ENCODE data around the gene ABCA1.

The ABCA1 gene

DNA sequence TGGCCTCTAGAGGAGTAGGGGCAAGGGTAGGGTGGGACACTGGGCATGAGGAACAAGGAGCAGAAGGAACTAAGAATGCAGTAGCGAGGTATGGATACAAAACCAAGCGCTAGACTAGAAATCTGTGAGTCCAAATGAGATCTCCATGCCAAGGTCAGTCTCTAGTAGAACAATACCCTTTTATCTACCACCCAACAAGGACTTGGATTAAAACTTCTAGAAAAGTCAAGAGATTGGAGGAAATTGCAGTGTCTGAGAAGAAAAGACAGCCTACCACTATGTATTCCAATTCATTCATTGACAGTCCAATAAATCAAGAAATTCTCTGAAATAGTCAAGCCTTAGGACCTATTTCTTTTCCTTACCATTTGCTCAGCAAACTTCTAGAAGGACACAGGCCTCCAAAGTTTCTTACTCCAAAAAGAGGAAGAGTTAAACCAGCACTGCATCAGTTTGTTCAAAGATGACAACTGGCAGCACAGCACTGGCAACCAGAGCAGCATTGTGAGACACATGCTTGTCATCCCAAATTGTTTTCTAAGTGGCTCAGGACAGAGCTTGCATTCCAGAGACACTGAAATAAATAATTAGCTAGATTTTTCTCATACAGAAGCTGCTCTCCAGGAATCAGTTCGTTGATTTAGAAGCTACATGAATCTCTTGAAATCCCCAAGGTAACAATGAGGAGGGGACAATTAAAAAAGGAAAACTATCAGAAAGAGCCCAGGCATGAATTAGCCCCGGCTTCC is 22.6 kb downstream of the ABCA1 start:
- H2AFZ ChIP-seq (ENCODE audit: insufficient read depth, low read length, poor library complexity) = no peak overlapping the region
- H4K12ac ChIP-seq (ENCODE audit: low read depth, low read length) = no peak overlapping the region
- no peak overlapping the region for H2BK12ac ChIP-seq (ENCODE audit: low read length)
- no peaks in the 10 kb centered on the region for H3K79me2 ChIP-seq (ENCODE audit: control insufficient read depth, insufficient read depth, low read length, poor library complexity)
- H3K79me1 ChIP-seq (ENCODE audit: low read length) = no peaks in the 10 kb centered on the region
- no peak overlapping the region for H2AK5ac ChIP-seq (ENCODE audit: low read length)
- no peak overlapping the region for H3K4me3 ChIP-seq (ENCODE audit: low read depth, low read length)
- H3K27ac ChIP-seq (ENCODE audit: low read depth, low read length) = no peak overlapping the region
- no CpG with 5 or more reads among the region's 4 CpGs for WGBS (ENCODE audit: extremely low coverage, insufficient coverage, insufficient read length)
- peak in 1 of 2 donors; percentile 47 for DNase-seq
- H2BK120ac ChIP-seq (ENCODE audit: insufficient read depth, low read length, poor library complexity) = no peak overlapping the region
- no peak overlapping the region for H3K18ac ChIP-seq (ENCODE audit: low read length)
- H4K8ac ChIP-seq (ENCODE audit: low read depth, low read length) = no peak overlapping the region
- no peak overlapping the region for H3K23ac ChIP-seq (ENCODE audit: low read length)
- peaks cover 2% of the 10 kb centered on the region for H3K9me3 ChIP-seq (ENCODE audit: insufficient read depth, low read depth, low read length)
- no peak overlapping the region for H3K4me2 ChIP-seq (ENCODE audit: low read length)
- no peaks in the 10 kb centered on the region for H3K27me3 ChIP-seq (ENCODE audit: insufficient read depth, low read length)
- H2BK5ac ChIP-seq (ENCODE audit: low read depth, low read length, poor library complexity) = no peak overlapping the region
- H3K9ac ChIP-seq (ENCODE audit: low read length) = no peak overlapping the region
- no peak overlapping the region for H4K91ac ChIP-seq (ENCODE audit: low read depth, low read length)
- no peaks in the 10 kb centered on the region for H3K36me3 ChIP-seq (ENCODE audit: control insufficient read depth in 1 of 2, insufficient read depth in 2 of 2, low read length in 2 of 2)
- peaks cover 3 to 5% of the 10 kb centered on the region in 2 experiments for H3K4me1 ChIP-seq (ENCODE audit: control insufficient read depth in 1 of 2, insufficient read depth in 2 of 2, low read length in 2 of 2)
- H3K14ac ChIP-seq (ENCODE audit: low read length) = no peak overlapping the region
- no peak overlapping the region for H3K4ac ChIP-seq (ENCODE audit: low read depth, low read length)

DNA sequence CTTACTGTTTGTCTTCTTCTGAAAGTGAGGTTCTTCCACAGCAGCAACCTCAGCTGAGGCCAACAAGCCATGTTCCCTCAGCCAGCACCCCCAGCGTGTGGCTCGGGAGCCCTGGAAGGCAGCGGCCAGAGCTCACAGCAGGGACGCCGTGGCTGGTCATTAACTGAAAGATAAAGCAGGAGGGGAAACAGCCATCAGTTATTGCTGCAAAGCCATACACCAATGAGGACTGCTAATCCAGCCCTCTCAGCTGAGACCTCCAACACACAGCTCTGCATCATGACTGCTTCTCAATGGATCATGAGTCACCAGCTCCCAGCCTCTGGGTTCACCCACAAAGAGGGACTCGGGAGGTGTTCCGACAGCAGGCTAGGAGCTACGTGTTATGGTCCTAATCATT is 24.3 kb downstream of the ABCA1 start:
- no peaks in the 10 kb centered on the region for H3K27me3 ChIP-seq (ENCODE audit: insufficient read depth, low read length)
- H2AFZ ChIP-seq (ENCODE audit: insufficient read depth, low read length, poor library complexity) = no peak overlapping the region
- no peak overlapping the region for H4K91ac ChIP-seq (ENCODE audit: low read depth, low read length)
- WGBS (ENCODE audit: extremely low coverage, insufficient coverage, insufficient read length) = no CpG with 5 or more reads among the region's 8 CpGs
- H3K14ac ChIP-seq (ENCODE audit: low read length) = no peak overlapping the region
- H3K18ac ChIP-seq (ENCODE audit: low read length) = no peak overlapping the region
- H4K8ac ChIP-seq (ENCODE audit: low read depth, low read length) = no peak overlapping the region
- H3K79me2 ChIP-seq (ENCODE audit: control insufficient read depth, insufficient read depth, low read length, poor library complexity) = no peaks in the 10 kb centered on the region
- H3K9ac ChIP-seq (ENCODE audit: low read length) = no peak overlapping the region
- H2BK5ac ChIP-seq (ENCODE audit: low read depth, low read length, poor library complexity) = no peak overlapping the region
- DNase-seq = no peak
- no peaks in the 10 kb centered on the region for H3K36me3 ChIP-seq (ENCODE audit: control insufficient read depth in 1 of 2, insufficient read depth in 2 of 2, low read length in 2 of 2)
- no peak overlapping the region for H2AK5ac ChIP-seq (ENCODE audit: low read length)
- H3K4me3 ChIP-seq (ENCODE audit: low read depth, low read length) = no peak overlapping the region
- H4K12ac ChIP-seq (ENCODE audit: low read depth, low read length) = no peak overlapping the region
- no peak overlapping the region for H3K4ac ChIP-seq (ENCODE audit: low read depth, low read length)
- peaks cover 2% of the 10 kb centered on the region for H3K9me3 ChIP-seq (ENCODE audit: insufficient read depth, low read depth, low read length)
- H3K27ac ChIP-seq (ENCODE audit: low read depth, low read length) = no peak overlapping the region
- H3K79me1 ChIP-seq (ENCODE audit: low read length) = no peaks in the 10 kb centered on the region
- no peak overlapping the region for H3K23ac ChIP-seq (ENCODE audit: low read length)
- peaks cover 0 to 2% of the 10 kb centered on the region in 2 experiments for H3K4me1 ChIP-seq (ENCODE audit: control insufficient read depth in 1 of 2, insufficient read depth in 2 of 2, low read length in 2 of 2)
- no peak overlapping the region for H2BK12ac ChIP-seq (ENCODE audit: low read length)
- no peak overlapping the region for H2BK120ac ChIP-seq (ENCODE audit: insufficient read depth, low read length, poor library complexity)
- H3K4me2 ChIP-seq (ENCODE audit: low read length) = no peak overlapping the region

- H3K79me2 ChIP-seq (ENCODE audit: control insufficient read depth, insufficient read depth, low read length, poor library complexity) = no peaks in the 10 kb centered on the region
- no peak overlapping the region for H3K23ac ChIP-seq (ENCODE audit: low read length)
- no CpG with 5 or more reads among the region's 2 CpGs for WGBS (ENCODE audit: extremely low coverage, insufficient coverage, insufficient read length)
- H3K36me3 ChIP-seq (ENCODE audit: control insufficient read depth in 1 of 2, insufficient read depth in 2 of 2, low read length in 2 of 2) = no peaks in the 10 kb centered on the region
- no peak for DNase-seq
- no peak overlapping the region for H3K4me2 ChIP-seq (ENCODE audit: low read length)
- H2BK120ac ChIP-seq (ENCODE audit: insufficient read depth, low read length, poor library complexity) = no peak overlapping the region
- H4K91ac ChIP-seq (ENCODE audit: low read depth, low read length) = no peak overlapping the region
- no peak overlapping the region for H3K14ac ChIP-seq (ENCODE audit: low read length)
- H3K9ac ChIP-seq (ENCODE audit: low read length) = no peak overlapping the region
- no peaks in the 10 kb centered on the region for H3K79me1 ChIP-seq (ENCODE audit: low read length)
- H3K27ac ChIP-seq (ENCODE audit: low read depth, low read length) = no peak overlapping the region
- no peak overlapping the region for H3K18ac ChIP-seq (ENCODE audit: low read length)
- no peak overlapping the region for H2BK12ac ChIP-seq (ENCODE audit: low read length)
- no peak overlapping the region for H4K12ac ChIP-seq (ENCODE audit: low read depth, low read length)
- no peak overlapping the region for H2BK5ac ChIP-seq (ENCODE audit: low read depth, low read length, poor library complexity)
- H3K9me3 ChIP-seq (ENCODE audit: insufficient read depth, low read depth, low read length) = peaks cover 2% of the 10 kb centered on the region
- H3K27me3 ChIP-seq (ENCODE audit: insufficient read depth, low read length) = no peaks in the 10 kb centered on the region
- H2AFZ ChIP-seq (ENCODE audit: insufficient read depth, low read length, poor library complexity) = no peak overlapping the region
- H2AK5ac ChIP-seq (ENCODE audit: low read length) = no peak overlapping the region
- no peak overlapping the region for H3K4ac ChIP-seq (ENCODE audit: low read depth, low read length)
- no peak overlapping the region for H3K4me3 ChIP-seq (ENCODE audit: low read depth, low read length)
- no peaks in the 10 kb centered on the region for H3K4me1 ChIP-seq (ENCODE audit: control insufficient read depth in 1 of 2, insufficient read depth in 2 of 2, low read length in 2 of 2)
- no peak overlapping the region for H4K8ac ChIP-seq (ENCODE audit: low read depth, low read length)
Measured at GRCh38 chr9:104900871-104901270, 27.1 kb downstream of the ABCA1 start.

DNA sequence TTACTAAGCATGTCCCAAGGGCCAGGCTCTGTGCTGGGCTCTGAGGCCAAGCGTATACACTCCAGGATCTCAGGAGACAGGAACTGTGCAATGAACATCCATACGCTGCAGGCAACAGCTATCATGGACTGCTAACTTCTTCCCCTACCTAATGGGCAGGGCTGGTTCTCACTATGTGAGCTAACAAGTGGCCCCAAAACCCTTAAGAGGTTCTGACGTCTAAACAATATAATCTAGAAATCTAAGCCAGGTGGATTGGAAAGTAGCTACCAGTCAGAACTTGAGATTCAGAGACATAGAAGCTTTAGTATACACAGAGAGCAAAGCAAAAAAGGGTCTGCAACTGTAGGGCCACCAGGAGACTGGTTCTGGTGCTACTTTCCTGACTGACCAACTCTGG is 27.6 kb downstream of the ABCA1 start:
- no peaks in the 10 kb centered on the region for H3K36me3 ChIP-seq (ENCODE audit: control insufficient read depth in 1 of 2, insufficient read depth in 2 of 2, low read length in 2 of 2)
- no peak overlapping the region for H3K14ac ChIP-seq (ENCODE audit: low read length)
- H3K9ac ChIP-seq (ENCODE audit: low read length) = no peak overlapping the region
- H4K91ac ChIP-seq (ENCODE audit: low read depth, low read length) = no peak overlapping the region
- no peak overlapping the region for H2AK5ac ChIP-seq (ENCODE audit: low read length)
- no peak overlapping the region for H3K18ac ChIP-seq (ENCODE audit: low read length)
- H3K27me3 ChIP-seq (ENCODE audit: insufficient read depth, low read length) = no peaks in the 10 kb centered on the region
- no peak overlapping the region for H2BK5ac ChIP-seq (ENCODE audit: low read depth, low read length, poor library complexity)
- H3K4ac ChIP-seq (ENCODE audit: low read depth, low read length) = no peak overlapping the region
- no peak overlapping the region for H3K23ac ChIP-seq (ENCODE audit: low read length)
- H4K12ac ChIP-seq (ENCODE audit: low read depth, low read length) = no peak overlapping the region
- no peak overlapping the region for H3K27ac ChIP-seq (ENCODE audit: low read depth, low read length)
- no peaks in the 10 kb centered on the region for H3K79me1 ChIP-seq (ENCODE audit: low read length)
- H2BK12ac ChIP-seq (ENCODE audit: low read length) = no peak overlapping the region
- H3K79me2 ChIP-seq (ENCODE audit: control insufficient read depth, insufficient read depth, low read length, poor library complexity) = no peaks in the 10 kb centered on the region
- no peak overlapping the region for H2AFZ ChIP-seq (ENCODE audit: insufficient read depth, low read length, poor library complexity)
- no peak for DNase-seq
- H4K8ac ChIP-seq (ENCODE audit: low read depth, low read length) = no peak overlapping the region
- H3K9me3 ChIP-seq (ENCODE audit: insufficient read depth, low read depth, low read length) = peaks cover 2% of the 10 kb centered on the region
- no peak overlapping the region for H2BK120ac ChIP-seq (ENCODE audit: insufficient read depth, low read length, poor library complexity)
- H3K4me1 ChIP-seq (ENCODE audit: control insufficient read depth in 1 of 2, insufficient read depth in 2 of 2, low read length in 2 of 2) = no peaks in the 10 kb centered on the region
- H3K4me2 ChIP-seq (ENCODE audit: low read length) = no peak overlapping the region
- WGBS (ENCODE audit: extremely low coverage, insufficient coverage, insufficient read length) = no CpG with 5 or more reads among the region's 3 CpGs
- no peak overlapping the region for H3K4me3 ChIP-seq (ENCODE audit: low read depth, low read length)

Measured in trophoblast cell (in vitro differentiated cells and primary cell).